ENCODE measurements around the gene MRTFA. TPM values are rescaled to one million over a fixed set of nuclear protein-coding genes. Genes with fewer than 3 reads are reported as not detected.

The MRTFA gene
- total and polyA plus RNA-seq, 2 of the 13 experiments (the other 11 are each of a cell fraction or from before 2014, with no cell fraction given) = 2.4 to 8.2 TPM

GRCh38 chr22:40482886-40483285 lies 153.6 kb downstream of the MRTFA start (continued):
- TF ChIP-seq ARID2 (CRISPR knock-in tag; IDR thresholded peaks at IDR 0.05; ENCODE audit: borderline replicate concordance) = no peak
- no peak for TF ChIP-seq ZNF703 (CRISPR knock-in tag; IDR thresholded peaks at IDR 0.05; ENCODE audit: borderline replicate concordance)
- no peak for TF ChIP-seq ZNF3 (CRISPR knock-in tag; IDR thresholded peaks at IDR 0.05)
- no peak for TF ChIP-seq ZNF451 (CRISPR knock-in tag; IDR thresholded peaks at IDR 0.05)

GRCh38 chr22:40482391-40482790 lies 154.1 kb downstream of the MRTFA start:
- ATAC-seq (no peak), DNase-seq (ENCODE audit: low spot score) (no peak), FAIRE-seq (no peak)
- Histone ChIP-seq H3K36me3 (replicated peaks in 1 of 2; ENCODE audit: control insufficient read depth in 1 of 2, insufficient read depth in 2 of 2, low read length in 2 of 2) (no peaks in the 10 kb centered on the region), H3K9me3 (ENCODE audit: low read length) (no peaks in the 10 kb centered on the region), H2AFZ (ENCODE audit: low read length) (no peak overlapping the region), H3K79me2 (ENCODE audit: insufficient read depth, low read length) (no peaks in the 10 kb centered on the region), H3K27ac (ENCODE audit: extremely low read length, insufficient read depth, low read length) (no peak overlapping the region), H3K4me1 (ENCODE audit: insufficient read depth, low read length) (peaks cover 13% of the 10 kb centered on the region), H3K9ac (ENCODE audit: insufficient read depth, low read depth, low read length) (no peak overlapping the region), H3K4me2 (ENCODE audit: low read depth, low read length) (no peak overlapping the region), H3K4me3 (replicated peaks in 1 of 3; ENCODE audit: insufficient read depth in 1 of 3, low read depth in 2 of 3, low read length in 3 of 3) (no peak overlapping the region), H4K20me1 (ENCODE audit: insufficient read depth, low read length) (no peaks in the 10 kb centered on the region), H3K27me3 (ENCODE audit: control insufficient read depth in 1 of 2, insufficient read depth in 2 of 2, low read length in 2 of 2) (no peaks in the 10 kb centered on the region)
- CTCF ChIA-PET (ENCODE audit: low intra/inter-chr PET ratio, low total read pairs) = no interaction called here
- intact Hi-C loops (cut with micrococcal nuclease; ENCODE audit: unreplicated experiment) = no loop called here
- POLR2A ChIA-PET = no interaction called here
- no TSS peak for BruUV-seq (replicated peaks)
- in situ Hi-C loops (cut with HindIII; ENCODE audit: extremely low pct_ligation_motif_present, low pct_unique_long_range_greater_than_20kb) = no loop called here
- TF ChIP-seq TEAD2 (CRISPR knock-in tag; IDR thresholded peaks at IDR 0.05) (no peak), ZNF124 (CRISPR knock-in tag; IDR thresholded peaks at IDR 0.05) (no peak), HMGXB4 (CRISPR knock-in tag; IDR thresholded peaks at IDR 0.05; ENCODE audit: borderline replicate concordance in 1 of 2, low read depth in 1 of 2) (no peak), NFKBIZ (CRISPR knock-in tag; IDR thresholded peaks at IDR 0.05) (no peak), ZNF280B (CRISPR knock-in tag; IDR thresholded peaks at IDR 0.05; ENCODE audit: borderline replicate concordance) (no peak), ZNF691 (CRISPR knock-in tag; IDR thresholded peaks at IDR 0.05; ENCODE audit: borderline replicate concordance, low read depth) (no peak), GTF2F1 (IDR thresholded peaks at IDR 0.05; ENCODE audit: low read length) (no peak), EHMT2 (IDR thresholded peaks at IDR 0.05; ENCODE audit: borderline replicate concordance, low read depth, low read length) (no peak), SYNCRIP (IDR thresholded peaks at IDR 0.05; ENCODE audit: insufficient read depth, low read depth, low read length) (no peak), PAF1 (CRISPR knock-in tag; IDR thresholded peaks at IDR 0.05) (no peak), SIX1 (CRISPR knock-in tag; IDR thresholded peaks at IDR 0.05; ENCODE audit: borderline replicate concordance) (no peak), SKI (IDR thresholded peaks at IDR 0.05; ENCODE audit: partially characterized antibody) (no peak)

Measured in HepG2 (cell line).